ENCODE measurements around the gene ATXN7. TPM values are rescaled to one million over a fixed set of nuclear protein-coding genes. Genes with fewer than 3 reads are reported as not detected.

Gene ATXN7
- total and polyA plus RNA-seq, 4 donors, result 2.8 to 13.6 (median 5.6) TPM

- no peak overlapping the region for H3K9ac ChIP-seq (ENCODE audit: low read depth in 1 of 2, low read length in 2 of 2)
- no peaks in the 10 kb centered on the region for H3K27me3 ChIP-seq (ENCODE audit: control insufficient read depth in 4 of 4, insufficient read depth in 4 of 4, low read length in 3 of 4)
- 89% methylated on average over 2 of the region's 2 CpGs for WGBS
- H3K36me3 ChIP-seq (ENCODE audit: control insufficient read depth in 4 of 4, insufficient read depth in 3 of 4, low read depth in 1 of 4, low read length in 3 of 4), result no peaks in the 10 kb centered on the region
- DNase-seq (ENCODE audit: low spot score), result no peak
- no peak overlapping the region for H3K4me3 ChIP-seq (ENCODE audit: low read depth in 1 of 3, low read length in 3 of 3)
- TF ChIP-seq RAD21 (IDR thresholded peaks at IDR 0.05), result no peak
- no peak for TF ChIP-seq JUND (IDR thresholded peaks at IDR 0.05)
- no peak for TF ChIP-seq YY1 (IDR thresholded peaks at IDR 0.05)
- TF ChIP-seq, protein P1, sequence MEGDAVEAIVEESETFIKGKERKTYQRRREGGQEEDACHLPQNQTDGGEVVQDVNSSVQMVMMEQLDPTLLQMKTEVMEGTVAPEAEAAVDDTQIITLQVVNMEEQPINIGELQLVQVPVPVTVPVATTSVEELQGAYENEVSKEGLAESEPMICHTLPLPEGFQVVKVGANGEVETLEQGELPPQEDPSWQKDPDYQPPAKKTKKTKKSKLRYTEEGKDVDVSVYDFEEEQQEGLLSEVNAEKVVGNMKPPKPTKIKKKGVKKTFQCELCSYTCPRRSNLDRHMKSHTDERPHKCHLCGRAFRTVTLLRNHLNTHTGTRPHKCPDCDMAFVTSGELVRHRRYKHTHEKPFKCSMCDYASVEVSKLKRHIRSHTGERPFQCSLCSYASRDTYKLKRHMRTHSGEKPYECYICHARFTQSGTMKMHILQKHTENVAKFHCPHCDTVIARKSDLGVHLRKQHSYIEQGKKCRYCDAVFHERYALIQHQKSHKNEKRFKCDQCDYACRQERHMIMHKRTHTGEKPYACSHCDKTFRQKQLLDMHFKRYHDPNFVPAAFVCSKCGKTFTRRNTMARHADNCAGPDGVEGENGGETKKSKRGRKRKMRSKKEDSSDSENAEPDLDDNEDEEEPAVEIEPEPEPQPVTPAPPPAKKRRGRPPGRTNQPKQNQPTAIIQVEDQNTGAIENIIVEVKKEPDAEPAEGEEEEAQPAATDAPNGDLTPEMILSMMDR (IDR thresholded peaks at IDR 0.05; ENCODE audit: low read depth, low read length, missing input control), result no peak
- no peak for TF ChIP-seq SP1 (IDR thresholded peaks at IDR 0.05)
- TF ChIP-seq HNF4G (IDR thresholded peaks at IDR 0.05), result no peak
- TF ChIP-seq, protein P2, sequence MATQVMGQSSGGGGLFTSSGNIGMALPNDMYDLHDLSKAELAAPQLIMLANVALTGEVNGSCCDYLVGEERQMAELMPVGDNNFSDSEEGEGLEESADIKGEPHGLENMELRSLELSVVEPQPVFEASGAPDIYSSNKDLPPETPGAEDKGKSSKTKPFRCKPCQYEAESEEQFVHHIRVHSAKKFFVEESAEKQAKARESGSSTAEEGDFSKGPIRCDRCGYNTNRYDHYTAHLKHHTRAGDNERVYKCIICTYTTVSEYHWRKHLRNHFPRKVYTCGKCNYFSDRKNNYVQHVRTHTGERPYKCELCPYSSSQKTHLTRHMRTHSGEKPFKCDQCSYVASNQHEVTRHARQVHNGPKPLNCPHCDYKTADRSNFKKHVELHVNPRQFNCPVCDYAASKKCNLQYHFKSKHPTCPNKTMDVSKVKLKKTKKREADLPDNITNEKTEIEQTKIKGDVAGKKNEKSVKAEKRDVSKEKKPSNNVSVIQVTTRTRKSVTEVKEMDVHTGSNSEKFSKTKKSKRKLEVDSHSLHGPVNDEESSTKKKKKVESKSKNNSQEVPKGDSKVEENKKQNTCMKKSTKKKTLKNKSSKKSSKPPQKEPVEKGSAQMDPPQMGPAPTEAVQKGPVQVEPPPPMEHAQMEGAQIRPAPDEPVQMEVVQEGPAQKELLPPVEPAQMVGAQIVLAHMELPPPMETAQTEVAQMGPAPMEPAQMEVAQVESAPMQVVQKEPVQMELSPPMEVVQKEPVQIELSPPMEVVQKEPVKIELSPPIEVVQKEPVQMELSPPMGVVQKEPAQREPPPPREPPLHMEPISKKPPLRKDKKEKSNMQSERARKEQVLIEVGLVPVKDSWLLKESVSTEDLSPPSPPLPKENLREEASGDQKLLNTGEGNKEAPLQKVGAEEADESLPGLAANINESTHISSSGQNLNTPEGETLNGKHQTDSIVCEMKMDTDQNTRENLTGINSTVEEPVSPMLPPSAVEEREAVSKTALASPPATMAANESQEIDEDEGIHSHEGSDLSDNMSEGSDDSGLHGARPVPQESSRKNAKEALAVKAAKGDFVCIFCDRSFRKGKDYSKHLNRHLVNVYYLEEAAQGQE (IDR thresholded peaks at IDR 0.05), result no peak
- TF ChIP-seq RXRA (IDR thresholded peaks at IDR 0.05), result no peak
- TF ChIP-seq, protein P3, sequence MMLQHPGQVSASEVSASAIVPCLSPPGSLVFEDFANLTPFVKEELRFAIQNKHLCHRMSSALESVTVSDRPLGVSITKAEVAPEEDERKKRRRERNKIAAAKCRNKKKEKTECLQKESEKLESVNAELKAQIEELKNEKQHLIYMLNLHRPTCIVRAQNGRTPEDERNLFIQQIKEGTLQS (IDR thresholded peaks at IDR 0.05), result no peak
- TF ChIP-seq EGR1 (IDR thresholded peaks at IDR 0.05; ENCODE audit: low read depth in 2 of 2), result no peak
- TF ChIP-seq FOXA1 (IDR thresholded peaks at IDR 0.05), result no peak
- TF ChIP-seq, protein P4, sequence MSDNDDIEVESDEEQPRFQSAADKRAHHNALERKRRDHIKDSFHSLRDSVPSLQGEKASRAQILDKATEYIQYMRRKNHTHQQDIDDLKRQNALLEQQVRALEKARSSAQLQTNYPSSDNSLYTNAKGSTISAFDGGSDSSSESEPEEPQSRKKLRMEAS (IDR thresholded peaks at IDR 0.05), result no peak
- TF ChIP-seq NR2F2 (IDR thresholded peaks at IDR 0.05), result no peak
- no peak for TF ChIP-seq FOXA2 (IDR thresholded peaks at IDR 0.05)
- no peak for TF ChIP-seq GABPA (IDR thresholded peaks at IDR 0.05 in 1 of 2, conservative IDR thresholded peaks at IDR 0.05 in 1 of 2)
- H3K9me3 ChIP-seq (ENCODE audit: control insufficient read depth in 4 of 4, low read length in 3 of 4), result no peaks in the 10 kb centered on the region
- H3K27ac ChIP-seq (ENCODE audit: low read depth in 1 of 2, low read length in 2 of 2), result no peak overlapping the region
- H3K4me1 ChIP-seq (ENCODE audit: control insufficient read depth in 4 of 4, insufficient read depth in 4 of 4, low read length in 3 of 4), result peaks cover 0 to 18% (median under 1%) of the 10 kb centered on the region in 4 donors
Observed at GRCh38 chr3:63947594-63947993, 83.9 kb downstream of the ATXN7 start.

- Histone ChIP-seq H3K36me3 (ENCODE audit: control insufficient read depth in 4 of 4, insufficient read depth in 3 of 4, low read depth in 1 of 4, low read length in 3 of 4) (peaks cover 0 to 5% (median 2%) of the 10 kb centered on the region in 4 donors), H3K9me3 (ENCODE audit: control insufficient read depth in 4 of 4, low read length in 3 of 4) (no peaks in the 10 kb centered on the region), H3K27ac (ENCODE audit: low read depth in 1 of 2, low read length in 2 of 2) (no peak overlapping the region), H3K4me3 (ENCODE audit: low read depth in 1 of 3, low read length in 3 of 3) (no peak overlapping the region), H3K27me3 (ENCODE audit: control insufficient read depth in 4 of 4, insufficient read depth in 4 of 4, low read length in 3 of 4) (no peaks in the 10 kb centered on the region), H3K4me1 (ENCODE audit: control insufficient read depth in 4 of 4, insufficient read depth in 4 of 4, low read length in 3 of 4) (peaks cover 0 to 18% (median 0%) of the 10 kb centered on the region in 4 donors), H3K9ac (ENCODE audit: low read depth in 1 of 2, low read length in 2 of 2) (no peak overlapping the region)
- TF ChIP-seq FOXA1 (IDR thresholded peaks at IDR 0.05), result no peak
- no peak for TF ChIP-seq FOXA2 (IDR thresholded peaks at IDR 0.05)
- TF ChIP-seq HNF4G (IDR thresholded peaks at IDR 0.05), result no peak
- TF ChIP-seq, protein P4 (IDR thresholded peaks at IDR 0.05), result no peak
- TF ChIP-seq, protein P3 (IDR thresholded peaks at IDR 0.05), result no peak
- no peak for TF ChIP-seq YY1 (IDR thresholded peaks at IDR 0.05)
- no peak for TF ChIP-seq RAD21 (IDR thresholded peaks at IDR 0.05)
- no peak for TF ChIP-seq TAF1 (conservative IDR thresholded peaks at IDR 0.05)
- TF ChIP-seq, protein P5, sequence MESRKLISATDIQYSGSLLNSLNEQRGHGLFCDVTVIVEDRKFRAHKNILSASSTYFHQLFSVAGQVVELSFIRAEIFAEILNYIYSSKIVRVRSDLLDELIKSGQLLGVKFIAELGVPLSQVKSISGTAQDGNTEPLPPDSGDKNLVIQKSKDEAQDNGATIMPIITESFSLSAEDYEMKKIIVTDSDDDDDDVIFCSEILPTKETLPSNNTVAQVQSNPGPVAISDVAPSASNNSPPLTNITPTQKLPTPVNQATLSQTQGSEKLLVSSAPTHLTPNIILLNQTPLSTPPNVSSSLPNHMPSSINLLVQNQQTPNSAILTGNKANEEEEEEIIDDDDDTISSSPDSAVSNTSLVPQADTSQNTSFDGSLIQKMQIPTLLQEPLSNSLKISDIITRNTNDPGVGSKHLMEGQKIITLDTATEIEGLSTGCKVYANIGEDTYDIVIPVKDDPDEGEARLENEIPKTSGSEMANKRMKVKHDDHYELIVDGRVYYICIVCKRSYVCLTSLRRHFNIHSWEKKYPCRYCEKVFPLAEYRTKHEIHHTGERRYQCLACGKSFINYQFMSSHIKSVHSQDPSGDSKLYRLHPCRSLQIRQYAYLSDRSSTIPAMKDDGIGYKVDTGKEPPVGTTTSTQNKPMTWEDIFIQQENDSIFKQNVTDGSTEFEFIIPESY (IDR thresholded peaks at IDR 0.05), result no peak
- TF ChIP-seq NR2F2 (IDR thresholded peaks at IDR 0.05), result no peak
- TF ChIP-seq EGR1 (IDR thresholded peaks at IDR 0.05; ENCODE audit: low read depth in 2 of 2), result no peak
- TF ChIP-seq HNF4A (conservative IDR thresholded peaks at IDR 0.05), result no peak
- no peak for TF ChIP-seq RXRA (IDR thresholded peaks at IDR 0.05)
- TF ChIP-seq, protein P2 (IDR thresholded peaks at IDR 0.05), result no peak
- no peak for TF ChIP-seq JUND (IDR thresholded peaks at IDR 0.05)
- WGBS, result 96% methylated on average over 2 of the region's 2 CpGs
- DNase-seq (ENCODE audit: low spot score), result no peak
Observed at GRCh38 chr3:63949005-63949404, 85.3 kb downstream of the ATXN7 start.

Data from liver (tissue), 9 donors.